Psoas muscle (tissue), 8 donors: Measurements from ENCODE around the gene DLGAP1. TPM values are rescaled to one million over a fixed set of nuclear protein-coding genes. Genes with fewer than 3 reads are reported as not detected.
A peak's percentile ranks its signal among the peaks of the same experiment; 100 is the strongest.
"Not testable (repeated sequence)": the region's sequence is repeated elsewhere in the genome, so short reads cannot be mapped to it uniquely, and the experiment has no call there.

ENCODE experiments used
- ATAC-seq, 4 donors: fragments of 200-7000 bp; cut with Tn5 transposase; one replicate each; pipeline ENCODE4 v1.9.1; 2020; ENCODE audit warnings: moderate library complexity in 3 of 4, mild to moderate bottlenecking in 2 of 4
- DNase-seq, 2 donors: peaks; one replicate each; pipeline ENCODE4 v3.0.0-alpha.2; 2020
- H3K27ac ChIP-seq: fragments of 200-600 bp; one replicate; pipeline ENCODE4 v1.8.0; 2022
- H3K27me3 ChIP-seq, 3 donors: fragments of 200-600 bp in 1 of 3; one replicate each; pipeline versions ENCODE4 v1.6.1 to v1.8.0; 2013 to 2022; ENCODE audit warnings: low read length in 2 of 3, mild to moderate bottlenecking in 2 of 3, moderate library complexity in 1 of 3; ENCODE audit not compliant: insufficient read depth in 3 of 3
- H3K36me3 ChIP-seq, 2 donors: fragments of 200-600 bp in 1 of 2; one replicate each; pipeline versions ENCODE4 v1.6.1 to v1.8.0; 2013 to 2022; ENCODE audit warnings: low read depth in 1 of 2, mild to moderate bottlenecking in 1 of 2, moderate library complexity in 1 of 2; ENCODE audit not compliant: insufficient read depth in 1 of 2
- H3K4me1 ChIP-seq: fragments of 200-600 bp; one replicate; pipeline ENCODE4 v1.8.0; 2022
- H3K4me3 ChIP-seq: fragments of 200-600 bp; one replicate; pipeline ENCODE4 v1.8.0; 2022; ENCODE audit warnings: mild to moderate bottlenecking
- H3K9me3 ChIP-seq: fragments of 200-600 bp; one replicate; pipeline ENCODE4 v1.8.0; 2022
- WGBS, 3 donors: extraction: QIAGEN DNeasy Blood & Tissue Kit; methylation state at CpG; one replicate each; pipeline versions ENCODE4 v1.1.6 to v1.1.7; 2013; 5-methylcytosine and 5-hydroxymethylcytosine counted together
- intact Hi-C, 2 donors: fragments of 100-400 bp; cut with DNase I; formaldehyde crosslinking; loops; one replicate each; pipeline versions ENCODE4 v1.11.0 to v1.14.2; 2022
- long read RNA-seq, 2 donors: library from polyadenylated mRNA; unstranded; transcript quantifications; one replicate each; pipeline ENCODE4 v2.0.0, GENCODE V29; 2021
- polyA plus RNA-seq, 3 donors: library from polyadenylated mRNA; stranded (reverse); fragments of 200-250 nt; gene quantifications; one replicate each; pipeline ENCODE4 v1.2.3, GENCODE V29; 2013
- total RNA-seq, 4 donors: library from RNA; stranded (reverse); fragmentation: NEBNext Ultra II Directional in 2 of 4; extraction: Animal tissue kit (Norgen Biotek cat#: 25700) in 2 of 4; gene quantifications; one replicate each; pipeline versions ENCODE4 v1.2.1 to v1.2.4, GENCODE V29; 2021 to 2023
- TF ChIP-seq, protein P1 (sequence below): fragments of 200-600 bp; IDR thresholded peaks from one replicate; pipeline ENCODE4 v1.8.0; 2022; ENCODE audit warnings: antibody characterized with exemption
- donor health status: healthy with polysubstance abuse.
- donor health status: DM: no; HTN: no; CAD: no; lungs with moderate emphysema.
- donor health status: Bipolar disorder and iron deficiency.
- donor health status: healthy.
- donor health status: DM: yes; HTN: yes; CAD: no.
- donor health status: DM: no; HTN: no; CAD: no.
- donor health status: DM: no; HTN: no; CAD: no.
- donor health status: DM: yes; HTN: yes; CAD: no.

DLGAP1 gene
- total RNA-seq (under 1 TPM; 0.13 to 0.26 (median 0.20) TPM), polyA plus RNA-seq (under 1 TPM in 2 of 3 donors, not detected in 1; 0.09 to 0.16 TPM)
- long read RNA-seq, donor 1: 0 reads
- long read RNA-seq, donor 2, partial matches to known transcripts: 0 of 1 reads
- long read RNA-seq, donor 2, other reads (novel, unspliced or antisense): 1 of 1 reads

DNA sequence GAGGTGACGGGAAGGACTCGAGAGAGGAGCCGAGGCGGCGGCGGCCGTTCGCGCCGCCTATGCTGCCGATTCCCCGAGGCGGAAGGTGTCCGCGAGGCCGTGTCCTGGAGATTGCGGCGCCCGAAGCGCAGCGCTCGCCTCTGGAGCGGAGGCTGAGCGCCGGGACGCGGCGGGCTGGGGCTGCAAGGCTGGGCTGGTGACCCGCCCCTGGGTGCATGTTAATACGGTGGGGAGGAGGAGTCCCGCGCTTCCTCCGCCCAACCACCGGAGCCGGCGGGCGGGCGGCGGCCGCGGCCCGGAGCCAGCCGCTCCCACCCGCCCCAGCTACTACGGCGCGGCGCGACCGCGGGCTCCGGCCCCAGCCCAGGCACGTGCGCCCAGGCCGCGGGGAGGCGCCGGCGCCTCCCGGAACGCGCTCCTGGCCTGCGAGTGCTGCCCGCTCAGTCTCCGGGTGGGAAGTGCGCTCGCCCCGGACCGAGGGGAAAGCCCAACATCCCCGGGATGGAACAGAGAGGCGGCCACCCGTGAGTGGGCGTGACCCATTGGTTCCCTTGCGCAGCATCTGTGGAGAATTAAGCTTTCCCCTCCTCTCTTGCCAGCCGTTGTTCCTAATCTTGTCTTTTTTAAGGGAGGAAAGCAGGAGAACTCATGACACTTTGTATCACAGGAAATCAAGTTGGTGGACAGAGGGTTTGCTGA, at the start of gene DLGAP1:
Gene DLGAP1, minus strand, starts transcription at position 195 of the 699 bp plus-strand sequence.
- no peaks in the 10 kb centered on the region for H3K4me1 ChIP-seq
- ATAC-seq (peak; percentile 23 to 64 (median 43)), DNase-seq (peak; percentile 45 to 73)
- WGBS, 3 donors: 0 to 1% (median 0%) methylated on average over 52 to 75 of the region's 75 CpGs
- no peak within 1 kb of the TSS for H3K27ac ChIP-seq
- peaks cover 0 to 48% (median 15%) of the 10 kb centered on the region in 3 donors for H3K27me3 ChIP-seq
- TF ChIP-seq, protein P1, sequence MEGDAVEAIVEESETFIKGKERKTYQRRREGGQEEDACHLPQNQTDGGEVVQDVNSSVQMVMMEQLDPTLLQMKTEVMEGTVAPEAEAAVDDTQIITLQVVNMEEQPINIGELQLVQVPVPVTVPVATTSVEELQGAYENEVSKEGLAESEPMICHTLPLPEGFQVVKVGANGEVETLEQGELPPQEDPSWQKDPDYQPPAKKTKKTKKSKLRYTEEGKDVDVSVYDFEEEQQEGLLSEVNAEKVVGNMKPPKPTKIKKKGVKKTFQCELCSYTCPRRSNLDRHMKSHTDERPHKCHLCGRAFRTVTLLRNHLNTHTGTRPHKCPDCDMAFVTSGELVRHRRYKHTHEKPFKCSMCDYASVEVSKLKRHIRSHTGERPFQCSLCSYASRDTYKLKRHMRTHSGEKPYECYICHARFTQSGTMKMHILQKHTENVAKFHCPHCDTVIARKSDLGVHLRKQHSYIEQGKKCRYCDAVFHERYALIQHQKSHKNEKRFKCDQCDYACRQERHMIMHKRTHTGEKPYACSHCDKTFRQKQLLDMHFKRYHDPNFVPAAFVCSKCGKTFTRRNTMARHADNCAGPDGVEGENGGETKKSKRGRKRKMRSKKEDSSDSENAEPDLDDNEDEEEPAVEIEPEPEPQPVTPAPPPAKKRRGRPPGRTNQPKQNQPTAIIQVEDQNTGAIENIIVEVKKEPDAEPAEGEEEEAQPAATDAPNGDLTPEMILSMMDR: no peak
- H3K4me3 ChIP-seq: peak within 1 kb of the TSS; percentile 53
- intact Hi-C loops: no loop called here
- no peaks in the 10 kb centered on the region for H3K36me3 ChIP-seq
- no peaks in the 10 kb centered on the region for H3K9me3 ChIP-seq

GRCh38 chr18:4494703-4495284, 39.7 kb upstream of the DLGAP1 start:
- H3K27me3 ChIP-seq, H3K27ac ChIP-seq, DNase-seq, intact Hi-C loops, ATAC-seq, H3K4me1 ChIP-seq, H3K4me3 ChIP-seq, H3K36me3 ChIP-seq, H3K9me3 ChIP-seq: not testable (repeated sequence)
- 75 to 89% (median 78%) methylated on average over 4 of the region's 4 CpGs for WGBS, 3 donors

GRCh38 chr18:4468511-4468910, 13.4 kb upstream of the DLGAP1 start:
- Histone ChIP-seq H3K4me3 (no peak overlapping the region), H3K27ac (no peak overlapping the region), H3K4me1 (no peaks in the 10 kb centered on the region), H3K27me3 (no peaks in the 10 kb centered on the region), H3K9me3 (no peaks in the 10 kb centered on the region), H3K36me3 (no peaks in the 10 kb centered on the region)
- WGBS, 3 donors: 29 to 33% (median 30%) methylated on average over 3 of the region's 3 CpGs
- ATAC-seq (no peak), DNase-seq (no peak)
- TF ChIP-seq, protein P1: no peak
- intact Hi-C loops: loop anchor here in 1 of 2 donors (10.0 kb wide), 1 partner anchor 56 kb away; no protein-coding TSS in a partner anchor

DNA sequence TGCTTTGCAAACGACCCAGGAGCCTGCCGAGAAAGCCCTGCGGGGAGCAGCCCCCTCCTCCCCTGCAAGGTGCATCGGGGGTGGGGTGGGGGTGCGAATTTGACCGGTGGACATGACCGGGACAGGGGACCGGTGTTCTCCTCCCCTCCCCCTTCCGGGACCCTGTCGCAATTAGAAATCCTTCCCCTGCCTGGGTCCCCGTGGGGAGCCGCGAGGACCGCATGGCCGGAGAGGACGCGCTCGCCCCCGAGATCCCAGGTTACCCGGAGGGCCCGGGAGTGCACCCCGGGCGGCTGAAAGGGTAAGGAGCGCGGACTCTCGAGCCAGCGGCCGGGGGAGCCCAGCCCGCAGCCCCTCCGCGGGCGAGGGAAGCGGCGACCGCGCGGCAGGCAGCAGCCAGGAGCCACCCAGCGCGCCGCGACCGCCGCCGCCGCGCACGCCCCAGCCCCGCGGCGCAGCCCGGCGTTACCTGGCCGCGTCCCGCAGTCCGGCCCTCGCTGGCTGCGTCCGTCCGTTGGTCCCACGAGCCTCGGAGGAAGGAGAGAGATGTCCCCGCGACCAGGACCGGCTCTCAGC, 482 bp downstream of the DLGAP1 start:
- 1% methylated on average over 41 to 65 of the region's 65 CpGs for WGBS, 3 donors
- no peaks in the 10 kb centered on the region for H3K9me3 ChIP-seq
- ATAC-seq (no peak), DNase-seq (peak in 1 of 2 donors; percentile 10)
- TF ChIP-seq, protein P1: no peak
- intact Hi-C loops: no loop called here
- no peaks in the 10 kb centered on the region for H3K36me3 ChIP-seq
- peak overlapping the region; percentile 53 for H3K4me3 ChIP-seq
- H3K4me1 ChIP-seq: no peaks in the 10 kb centered on the region
- H3K27me3 ChIP-seq: peaks cover 0 to 48% (median 15%) of the 10 kb centered on the region in 3 donors
- H3K27ac ChIP-seq: no peak overlapping the region
